Renal cortex interstitium (tissue), 15 donors: Measurements from ENCODE around the gene APBA3. TPM values are rescaled to one million over a fixed set of nuclear protein-coding genes. Genes with fewer than 3 reads are reported as not detected.

Experiments used
- DNase-seq, 11 donors: peaks; one replicate each; pipeline ENCODE4 v3.0.0-alpha.2; 2013; ENCODE audit warnings: low read depth in 9 of 11, low spot score in 4 of 11; ENCODE audit errors: extremely low read depth in 1 of 11
- long read RNA-seq, 16 experiments: transcript quantifications; one replicate each; lab custom pipeline, GENCODE V29; 2026
- polyA plus RNA-seq, 3 donors: library from polyadenylated mRNA; unstranded; fragments of 120-200 nt; gene quantifications; one replicate each; pipeline ENCODE4 v1.2.1, GENCODE V29; 2013; ENCODE audit not compliant: insufficient read length in 3 of 3

APBA3 gene
- polyA plus RNA-seq: 10 to 100 TPM; 11.7 to 21.0 (median 18.5) TPM
- long read RNA-seq, donor 1, partial matches to known transcripts: 0 of 4 reads
- long read RNA-seq, donor 1, other reads (novel, unspliced or antisense): 0 of 4 reads
- long read RNA-seq, donor 2, partial matches to known transcripts: 0 of 1 reads
- long read RNA-seq, donor 2, other reads (novel, unspliced or antisense): 0 of 1 reads
- long read RNA-seq, donor 3, partial matches to known transcripts: 0 of 3 reads
- long read RNA-seq, donor 3, other reads (novel, unspliced or antisense): 0 of 3 reads
- long read RNA-seq, donor 4, partial matches to known transcripts: 0 of 9 reads
- long read RNA-seq, donor 4, other reads (novel, unspliced or antisense): 0 of 9 reads
- long read RNA-seq, donor 5: 0 reads
- long read RNA-seq, donor 6, partial matches to known transcripts: 0 of 3 reads
- long read RNA-seq, donor 6, other reads (novel, unspliced or antisense): 0 of 3 reads
- long read RNA-seq, donor 7, partial matches to known transcripts: 0 of 3 reads
- long read RNA-seq, donor 7, other reads (novel, unspliced or antisense): 0 of 3 reads
- long read RNA-seq, donor 8: 0 reads
- long read RNA-seq, donor 9, partial matches to known transcripts: 0 of 7 reads
- long read RNA-seq, donor 9, other reads (novel, unspliced or antisense): 0 of 7 reads
- long read RNA-seq, donor 10, transcript APBA3-207 (2 exons, 575 nt): major isoform, 5 of 6 reads
- long read RNA-seq, donor 10, partial matches to known transcripts: 0 of 6 reads
- long read RNA-seq, donor 10, other reads (novel, unspliced or antisense): 0 of 6 reads
- long read RNA-seq, donor 11, partial matches to known transcripts: 0 of 4 reads
- long read RNA-seq, donor 11, other reads (novel, unspliced or antisense): 0 of 4 reads
- long read RNA-seq, donor 12, partial matches to known transcripts: 0 of 2 reads
- long read RNA-seq, donor 12, other reads (novel, unspliced or antisense): 0 of 2 reads
- long read RNA-seq, donor 13: 0 reads
- long read RNA-seq, donor 14, partial matches to known transcripts: 0 of 4 reads
- long read RNA-seq, donor 14, other reads (novel, unspliced or antisense): 0 of 4 reads
- long read RNA-seq, donor 15, partial matches to known transcripts: 0 of 2 reads
- long read RNA-seq, donor 15, other reads (novel, unspliced or antisense): 0 of 2 reads
- long read RNA-seq, donor 16, transcript APBA3-201 (11 exons, 2,075 nt): major isoform, 7 of 17 reads
- long read RNA-seq, donor 16, transcript APBA3-204 (2 exons, 725 nt): minor isoform, 5 of 17 reads
- long read RNA-seq, donor 16, partial matches to known transcripts: 0 of 17 reads
- long read RNA-seq, donor 16, other reads (novel, unspliced or antisense): 0 of 17 reads

- DNase-seq: peak; percentile 60 to 88 (median 81)
These were observed at the start of gene APBA3 for GRCh38 chr19:3761382-3762129. TSS of gene APBA3 (minus strand) at chr19:3761692. CDS start at chr19:3760264, 1,428 bp downstream.

- DNase-seq: no peak
These were observed 49.3 kb upstream of the APBA3 start for GRCh38 chr19:3810708-3811355.

GRCh38 chr19:3809881-3810707 lies 48.6 kb upstream of the APBA3 start:
- DNase-seq: no peak

GRCh38 chr19:3808420-3809143 lies 47.1 kb upstream of the APBA3 start:
- no peak for DNase-seq

- no peak for DNase-seq
These were observed 46.3 kb upstream of the APBA3 start for GRCh38 chr19:3807574-3808354.

- no peak for DNase-seq
These were observed 45.6 kb upstream of the APBA3 start for GRCh38 chr19:3807131-3807480.

- no peak for DNase-seq
These were observed 44.4 kb upstream of the APBA3 start for GRCh38 chr19:3805859-3806258.

- no peak for DNase-seq
These were observed 42.9 kb upstream of the APBA3 start for GRCh38 chr19:3804429-3804828.

GRCh38 chr19:3803986-3804385 lies 42.5 kb upstream of the APBA3 start:
- no peak for DNase-seq

- DNase-seq: no peak
These were observed 41.8 kb upstream of the APBA3 start for GRCh38 chr19:3803114-3803888.

- DNase-seq: peak in 2 of 11 donors; percentile 15 to 44
These were observed 40.1 kb upstream of the APBA3 start for GRCh38 chr19:3801412-3802096.

- no peak for DNase-seq
These were observed 39.5 kb upstream of the APBA3 start for GRCh38 chr19:3800996-3801395.

GRCh38 chr19:3798137-3798536 lies 36.6 kb upstream of the APBA3 start:
- DNase-seq: no peak

GRCh38 chr19:3796358-3796757 lies 34.9 kb upstream of the APBA3 start:
- DNase-seq: no peak
